Panc1 (cell line): ENCODE measurements around the gene FGD5.
"Not testable (repeated sequence)": the region's sequence is repeated elsewhere in the genome, so short reads cannot be mapped to it uniquely, and the experiment has no call there.

ENCODE experiments used
- SIN3A ChIP-seq: IDR thresholded peaks from 2 replicates; pipeline ENCODE4 v1.6.1; 2012; ENCODE audit warnings: low read depth, mild to moderate bottlenecking, low read length, moderate library complexity, borderline replicate concordance; ENCODE audit not compliant: insufficient read depth
- TF ChIP-seq, protein P1 (sequence below): fragments of 450-650 bp; IDR thresholded peaks from 2 replicates; pipeline ENCODE4 v1.5.1; 2017; ENCODE audit warnings: mild to moderate bottlenecking

DNA sequence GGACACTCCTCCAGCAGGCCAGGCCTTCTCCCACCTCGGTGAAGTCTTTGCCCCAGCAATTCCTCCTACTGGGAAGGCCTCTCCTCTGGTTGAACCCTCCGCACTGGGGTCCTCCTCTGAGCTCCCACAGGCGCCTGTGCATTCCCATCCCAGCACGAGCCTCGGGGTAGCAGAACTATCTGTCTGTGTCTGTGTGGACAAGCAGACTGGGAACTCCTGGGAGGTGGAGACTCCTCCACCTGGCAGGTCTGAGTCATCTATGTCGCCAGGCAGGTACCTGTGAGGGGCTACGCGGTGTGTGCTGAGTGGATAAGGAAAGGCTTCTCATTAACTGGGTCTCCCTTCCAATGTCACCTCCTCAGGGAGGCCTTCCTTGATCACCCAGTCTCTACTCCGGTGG lies 9.2 kb upstream of the FGD5 start:
- TF ChIP-seq, protein P1, sequence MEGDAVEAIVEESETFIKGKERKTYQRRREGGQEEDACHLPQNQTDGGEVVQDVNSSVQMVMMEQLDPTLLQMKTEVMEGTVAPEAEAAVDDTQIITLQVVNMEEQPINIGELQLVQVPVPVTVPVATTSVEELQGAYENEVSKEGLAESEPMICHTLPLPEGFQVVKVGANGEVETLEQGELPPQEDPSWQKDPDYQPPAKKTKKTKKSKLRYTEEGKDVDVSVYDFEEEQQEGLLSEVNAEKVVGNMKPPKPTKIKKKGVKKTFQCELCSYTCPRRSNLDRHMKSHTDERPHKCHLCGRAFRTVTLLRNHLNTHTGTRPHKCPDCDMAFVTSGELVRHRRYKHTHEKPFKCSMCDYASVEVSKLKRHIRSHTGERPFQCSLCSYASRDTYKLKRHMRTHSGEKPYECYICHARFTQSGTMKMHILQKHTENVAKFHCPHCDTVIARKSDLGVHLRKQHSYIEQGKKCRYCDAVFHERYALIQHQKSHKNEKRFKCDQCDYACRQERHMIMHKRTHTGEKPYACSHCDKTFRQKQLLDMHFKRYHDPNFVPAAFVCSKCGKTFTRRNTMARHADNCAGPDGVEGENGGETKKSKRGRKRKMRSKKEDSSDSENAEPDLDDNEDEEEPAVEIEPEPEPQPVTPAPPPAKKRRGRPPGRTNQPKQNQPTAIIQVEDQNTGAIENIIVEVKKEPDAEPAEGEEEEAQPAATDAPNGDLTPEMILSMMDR = not testable (repeated sequence)
- not testable (repeated sequence) for TF ChIP-seq SIN3A
